ENCODE results near the gene CDK5RAP3.
"Not testable (repeated sequence)": the region's sequence is repeated elsewhere in the genome, so short reads cannot be mapped to it uniquely, and the experiment has no call there.

- TF ChIP-seq CTCF (tag by site-specific recombination; IDR thresholded peaks at IDR 0.05); ZNF146 (tag by site-specific recombination; IDR thresholded peaks at IDR 0.05); ZNF138 (tag by site-specific recombination; IDR thresholded peaks at IDR 0.05; ENCODE audit: borderline replicate concordance); ZNF521 (tag by site-specific recombination; IDR thresholded peaks at IDR 0.05); ZNF324 (tag by site-specific recombination; IDR thresholded peaks at IDR 0.05); ZNF184 (tag by site-specific recombination; IDR thresholded peaks at IDR 0.05); IKZF3 (tag by site-specific recombination; IDR thresholded peaks at IDR 0.05); ZNF140 (tag by site-specific recombination; IDR thresholded peaks at IDR 0.05); ZBTB48 (tag by site-specific recombination; IDR thresholded peaks at IDR 0.05); BCL11A (tag by site-specific recombination; IDR thresholded peaks at IDR 0.05; ENCODE audit: low read depth); ZNF488 (tag by site-specific recombination; IDR thresholded peaks at IDR 0.05): not testable (repeated sequence)
Measured at GRCh38 chr17:47935468-47935867, 35.4 kb upstream of the CDK5RAP3 start.
